HS-27A (cell line): ENCODE results near the gene TPM2.

Source experiments
- DNase-seq: peaks from one replicate; pipeline ENCODE4 v3.0.0-alpha.2; 2012; ENCODE audit warnings: low read depth, missing footprints

TPM2 gene

DNA sequence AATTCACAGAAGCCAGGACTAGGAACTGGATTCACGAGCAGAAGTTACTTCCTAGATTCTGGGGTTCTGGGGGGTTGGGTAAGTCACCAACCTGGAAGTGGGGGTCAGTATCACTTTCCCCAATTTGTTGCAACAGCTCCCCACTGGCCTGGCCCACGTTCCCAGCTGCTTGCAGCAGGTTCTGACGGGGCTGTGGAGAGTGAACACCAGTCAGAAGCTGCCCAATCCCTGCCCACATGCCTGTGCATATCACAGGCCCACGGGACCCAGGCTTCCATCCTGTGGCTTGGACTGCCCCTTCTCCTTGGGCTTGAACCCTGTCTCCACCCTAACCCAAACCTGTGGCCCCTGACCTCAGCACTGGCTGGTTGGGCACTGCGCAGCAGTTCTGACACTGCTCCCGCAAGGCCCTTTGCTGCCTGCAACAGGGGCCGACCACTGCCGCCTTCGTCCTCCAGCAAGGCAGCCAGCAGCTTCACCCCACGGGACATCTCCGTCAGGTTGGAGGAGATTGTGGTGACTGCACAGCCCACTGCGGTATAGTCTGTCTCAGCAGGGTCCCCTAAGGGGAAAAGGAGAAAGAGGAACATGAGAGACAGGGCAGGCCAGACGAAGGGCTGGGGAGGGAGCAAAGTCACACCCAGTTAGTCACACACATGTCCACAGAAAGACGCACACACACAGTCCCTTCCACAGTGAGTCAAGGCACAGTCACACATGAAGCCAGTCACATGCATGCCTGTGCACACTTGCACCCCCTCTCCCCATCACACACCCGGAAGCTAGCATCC, 29.2 kb upstream of the TPM2 start:
- DNase-seq: no peak

DNA sequence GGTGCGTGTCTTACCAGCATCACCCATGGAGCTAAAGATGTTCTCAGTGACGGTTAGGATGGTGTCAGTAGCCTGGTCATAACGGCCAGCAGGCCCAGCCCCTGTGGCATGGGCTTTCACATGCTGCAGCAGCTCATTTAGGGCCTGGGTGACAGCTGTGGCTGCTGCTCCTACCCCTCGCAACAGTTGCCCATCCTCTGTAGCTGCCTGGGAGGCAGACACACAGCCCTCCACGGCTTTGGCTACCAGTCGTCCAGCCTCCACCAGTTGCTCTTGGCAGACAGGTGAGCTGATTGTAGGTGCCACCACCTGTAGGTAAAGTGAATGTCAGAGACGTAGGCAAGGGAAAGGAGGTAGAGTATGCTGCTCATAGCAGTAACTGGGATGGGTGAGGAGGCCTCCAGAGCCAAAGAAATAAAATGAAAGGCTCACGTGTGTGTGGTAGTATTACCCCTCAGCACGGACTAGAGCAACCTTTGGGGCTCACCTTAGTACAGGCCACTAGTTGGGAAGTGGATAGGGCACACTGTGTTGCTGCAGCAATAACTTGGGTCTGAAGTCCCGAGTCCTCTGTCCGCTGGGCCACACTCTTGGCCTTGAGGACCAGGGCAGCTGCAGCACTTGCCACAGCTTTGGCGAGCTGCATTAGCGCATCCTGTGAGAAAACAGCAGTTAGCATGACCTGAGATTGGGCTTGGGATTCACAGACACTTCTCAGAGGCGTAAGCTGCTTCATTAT, 27.6 kb upstream of the TPM2 start:
- no peak for DNase-seq

DNA sequence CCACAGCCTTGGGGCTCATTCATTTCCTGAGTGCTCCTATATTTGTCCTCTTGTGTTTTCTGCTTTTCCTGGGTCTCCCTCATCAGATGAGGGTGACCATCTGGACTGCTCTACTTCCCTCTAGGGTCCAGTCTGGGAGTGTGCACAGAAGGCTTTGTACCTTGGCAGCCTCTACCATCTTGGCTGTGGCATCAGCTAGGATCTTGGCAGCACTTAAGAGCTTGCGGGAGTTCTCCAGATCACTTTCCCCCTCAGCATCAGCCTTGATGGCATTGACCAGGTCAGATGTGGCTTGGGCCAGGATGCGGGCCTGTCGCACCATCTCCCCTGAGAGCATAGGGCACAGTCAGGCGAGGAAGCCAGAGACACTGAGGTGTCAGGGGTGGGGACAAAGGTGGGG, 26.5 kb upstream of the TPM2 start:
- no peak for DNase-seq

DNA sequence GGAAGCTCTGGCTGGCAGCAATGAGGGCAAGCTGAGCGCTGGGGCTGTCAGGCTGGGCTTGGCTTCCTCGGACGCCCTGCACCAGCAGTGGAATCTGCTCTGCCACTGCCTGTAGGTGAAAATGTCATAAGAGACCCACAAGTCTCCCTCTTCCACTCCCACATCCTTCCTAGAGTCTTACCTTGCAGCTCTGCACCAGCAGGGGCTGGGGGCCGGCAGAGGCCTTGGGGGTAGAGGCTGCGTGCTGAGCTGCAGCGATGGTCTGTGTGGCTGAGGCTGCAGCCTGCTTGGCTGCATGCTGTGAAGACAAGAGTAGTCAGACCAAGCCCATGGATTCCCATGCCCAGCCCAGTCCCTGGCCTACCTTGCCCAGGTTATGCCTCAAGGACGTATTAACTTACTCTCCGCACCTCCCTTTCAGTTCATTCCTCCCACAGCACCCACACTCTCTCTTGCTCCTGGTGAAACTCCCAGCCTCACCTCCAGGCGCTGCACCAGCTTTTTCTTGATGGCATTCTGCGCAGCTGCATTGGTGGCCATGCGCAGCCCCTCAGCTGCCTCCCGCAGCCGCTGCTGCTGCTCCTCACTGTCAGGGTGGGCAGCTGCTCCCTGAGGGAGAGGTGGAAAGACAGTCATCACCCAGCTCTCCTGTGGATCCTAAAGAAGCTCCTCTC, 25.0 kb upstream of the TPM2 start:
- no peak for DNase-seq

DNA sequence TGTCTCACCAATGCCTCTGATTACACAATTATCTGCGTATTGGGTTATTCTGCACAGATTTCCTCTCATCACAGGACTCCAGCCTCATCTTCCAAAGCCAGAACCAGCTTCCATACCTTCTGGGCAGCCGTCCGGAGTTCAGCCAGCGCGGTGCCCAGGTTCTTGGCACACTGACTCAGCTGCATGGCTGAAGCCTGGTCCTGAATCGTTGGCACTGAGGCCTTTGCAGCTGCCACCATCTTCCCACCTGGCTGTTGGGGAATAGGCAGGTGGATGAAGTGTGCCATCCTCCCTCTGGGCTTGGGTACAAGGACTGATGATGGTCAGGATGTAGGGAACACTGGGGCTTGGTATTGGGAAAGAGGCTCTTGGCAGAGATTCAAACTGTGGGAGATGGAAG, 24.4 kb upstream of the TPM2 start:
- DNase-seq: no peak

DNA sequence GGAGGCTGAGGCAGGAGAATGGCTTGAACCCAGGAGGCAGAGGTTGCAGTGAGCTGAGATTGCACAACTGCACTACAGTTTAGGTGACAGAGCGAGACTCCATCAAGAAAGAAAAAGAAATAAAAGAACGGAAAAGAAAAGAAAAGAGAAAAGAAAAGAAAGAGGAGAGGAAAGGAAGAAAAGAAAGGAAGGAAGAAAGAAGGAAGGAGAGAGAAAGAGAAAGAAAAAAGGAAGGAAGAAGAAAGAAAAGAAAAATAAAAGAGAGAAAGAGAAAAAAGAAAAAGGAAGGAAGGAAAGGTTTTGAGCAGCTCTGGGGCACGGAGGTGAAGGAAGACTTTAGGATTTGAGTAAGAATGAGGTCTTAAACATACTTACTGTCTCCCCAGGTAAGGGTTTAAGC, 23.9 kb upstream of the TPM2 start:
- no peak for DNase-seq

DNA sequence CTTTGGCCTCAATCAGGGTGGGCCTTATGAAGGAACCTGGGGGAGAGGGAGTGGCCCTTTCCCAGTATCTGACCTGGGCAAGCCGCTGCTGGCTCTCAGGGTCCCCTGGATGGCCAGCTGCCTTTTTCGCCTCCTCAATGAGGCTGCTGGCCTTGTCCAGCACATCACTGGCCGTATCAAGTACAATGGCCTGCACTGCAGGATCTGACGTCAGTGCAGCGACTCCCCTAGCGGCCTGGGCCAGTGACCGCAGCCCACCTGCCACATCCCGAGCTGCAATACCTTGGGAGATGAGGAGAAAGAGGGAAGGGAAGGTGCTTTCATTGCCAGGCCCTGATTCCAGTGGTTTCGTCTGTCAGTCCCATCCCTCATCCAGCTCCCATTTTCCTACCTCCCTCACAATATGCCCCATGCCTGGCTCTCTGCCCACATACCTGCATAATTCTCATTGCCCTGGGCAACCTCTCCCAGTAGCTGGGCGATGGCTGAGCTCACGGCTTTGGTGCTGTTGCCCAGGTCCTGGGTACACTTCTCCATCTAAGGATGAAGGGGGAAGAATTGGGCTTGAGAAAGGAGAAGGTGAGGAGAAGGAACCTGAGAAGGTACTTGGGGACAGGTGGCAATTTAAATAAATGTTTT, 23.2 kb upstream of the TPM2 start:
- DNase-seq: no peak

DNA sequence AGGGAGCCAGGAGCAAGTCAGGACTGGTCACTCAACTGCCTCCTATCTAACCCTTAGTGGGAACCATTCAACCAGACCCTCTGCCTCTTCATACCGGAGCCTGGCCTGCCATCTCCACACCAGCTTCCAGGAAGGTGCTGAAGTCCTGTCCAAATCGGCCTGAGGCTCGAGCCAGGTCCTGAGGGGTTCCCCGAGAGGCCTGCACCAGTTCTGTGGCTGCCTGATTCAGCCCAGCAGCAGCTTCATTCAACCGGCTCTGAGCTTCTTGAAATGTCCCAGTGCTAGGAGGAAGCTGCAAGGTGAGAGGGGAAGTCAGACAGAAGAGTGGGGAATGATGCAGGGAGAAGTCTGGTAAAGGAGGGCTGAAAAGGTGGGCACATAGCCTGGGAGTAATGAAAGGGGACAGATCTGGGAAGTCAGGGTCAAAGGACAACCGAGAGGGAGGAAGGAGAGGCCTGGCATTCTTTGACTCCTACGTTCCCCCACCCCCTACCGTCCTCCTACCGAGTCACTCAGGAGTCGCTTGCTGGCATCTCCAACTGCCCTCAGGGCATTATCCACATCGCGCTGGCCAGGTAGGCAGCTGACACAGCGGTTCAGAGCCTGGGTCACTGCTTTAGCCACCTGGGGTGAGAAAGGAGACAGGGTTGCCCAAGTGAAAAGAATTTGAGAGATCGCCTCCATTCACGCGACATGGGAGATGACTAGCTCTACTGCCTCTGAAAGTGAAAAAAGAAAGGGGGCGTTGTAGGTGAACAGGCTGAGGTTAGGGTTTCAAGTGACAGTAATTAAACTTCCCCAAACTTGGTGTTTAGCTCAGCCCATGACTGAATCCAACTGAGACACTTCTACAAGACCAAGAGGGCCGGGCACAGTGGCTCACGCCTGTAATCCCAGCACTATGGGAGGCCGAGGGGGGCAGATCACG, 22.0 kb upstream of the TPM2 start:
- no peak for DNase-seq

DNA sequence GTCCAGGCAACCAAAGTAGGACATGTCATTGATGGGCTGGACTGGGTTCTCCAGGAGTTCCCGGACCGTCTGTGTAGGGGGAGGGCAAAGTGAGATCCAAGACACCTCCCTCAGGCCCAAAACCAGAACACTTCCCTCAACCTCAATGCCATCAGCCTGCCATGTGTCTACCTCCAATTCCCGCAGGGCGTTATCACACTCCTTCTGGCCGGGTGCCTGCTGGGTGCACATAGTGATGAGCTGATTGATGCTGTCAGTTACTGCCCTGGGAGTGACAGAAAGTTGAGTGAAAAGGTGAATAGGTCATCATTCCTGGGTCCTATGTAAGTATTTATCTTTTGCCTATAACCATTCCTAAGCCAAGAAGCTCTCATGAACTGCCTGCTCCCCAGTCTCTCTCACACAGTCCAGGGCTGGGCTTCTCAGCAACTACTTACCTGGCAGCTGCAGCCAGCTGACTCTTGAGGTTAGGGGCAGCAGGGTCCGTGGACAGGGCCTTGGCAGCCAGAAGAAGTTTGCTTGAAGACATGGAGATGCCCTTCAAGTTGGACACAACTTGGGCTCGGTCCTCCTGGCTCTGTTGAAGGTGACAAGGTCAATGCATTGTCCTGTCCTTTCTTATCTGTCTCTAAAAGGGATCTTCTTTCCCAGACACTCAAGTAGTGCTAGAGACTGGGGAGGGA, 21.2 kb upstream of the TPM2 start:
- no peak for DNase-seq

DNA sequence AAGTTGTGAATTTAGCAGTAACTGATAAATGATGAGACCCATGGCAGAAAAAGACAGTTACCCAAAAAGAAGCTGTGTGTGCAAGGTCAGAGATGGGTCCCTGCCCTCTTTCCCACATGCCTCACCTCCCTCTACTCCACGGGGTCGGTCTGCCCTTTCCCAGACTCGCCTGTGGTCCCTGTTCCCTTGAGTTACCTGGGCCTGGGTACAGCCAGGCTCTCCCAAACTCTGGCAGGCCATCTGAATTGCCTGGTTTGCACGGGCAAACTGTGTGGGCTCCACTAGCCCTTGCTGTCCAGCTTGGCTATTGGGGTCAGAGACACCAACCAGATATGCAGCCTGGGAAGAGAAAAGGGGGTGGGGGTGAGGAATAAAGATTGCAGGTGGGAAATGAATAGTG, 18.4 kb upstream of the TPM2 start:
- DNase-seq: no peak

DNA sequence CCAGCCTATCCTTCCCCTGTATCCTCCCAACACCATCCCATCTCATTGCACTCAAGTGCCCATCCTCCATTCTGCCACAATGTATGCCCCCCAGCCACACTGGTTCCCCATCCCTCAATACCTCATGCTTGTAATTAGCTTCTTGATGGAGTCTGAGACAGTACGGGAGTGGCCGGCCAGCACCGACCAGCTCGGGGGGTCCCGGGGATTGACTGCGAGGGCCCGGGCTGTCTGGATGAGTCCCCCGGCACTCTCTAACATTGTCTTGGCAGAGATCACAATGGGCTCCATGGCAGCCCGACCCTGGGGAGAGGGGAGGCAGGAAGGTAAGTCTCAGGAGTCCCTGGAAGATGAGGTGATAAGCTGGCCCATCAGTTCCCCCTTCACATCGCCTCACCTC, 17.2 kb upstream of the TPM2 start:
- DNase-seq: no peak

DNA sequence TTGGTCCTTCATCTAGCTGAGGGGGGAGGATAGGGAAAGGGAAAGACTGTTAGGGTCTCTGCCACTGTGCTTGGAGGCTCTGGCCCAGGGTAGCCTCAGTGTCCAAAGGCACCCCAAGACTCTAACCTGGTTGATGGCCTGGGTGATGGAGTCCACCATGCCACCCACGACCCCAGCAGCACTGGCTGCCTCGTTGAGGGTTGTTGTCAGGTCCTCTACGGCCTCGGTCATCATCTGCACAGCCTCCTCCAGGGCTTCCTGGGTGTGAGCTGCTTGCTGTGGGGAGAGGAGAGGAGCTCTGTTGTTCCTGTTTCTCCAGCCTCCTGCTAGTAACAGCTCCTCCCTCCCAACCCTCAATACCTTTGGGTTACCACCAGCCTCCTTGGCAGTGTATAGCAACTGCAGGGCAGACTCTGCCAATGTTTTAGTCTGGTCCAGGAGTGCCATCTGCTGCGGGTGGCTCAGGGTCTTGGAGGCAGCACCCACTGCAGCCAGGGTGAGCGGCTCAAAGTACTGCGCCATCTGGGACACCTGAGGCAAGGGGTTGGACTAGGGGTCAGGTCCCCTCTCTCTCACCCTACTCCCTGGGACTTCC, 16.2 kb upstream of the TPM2 start:
- no peak for DNase-seq

DNA sequence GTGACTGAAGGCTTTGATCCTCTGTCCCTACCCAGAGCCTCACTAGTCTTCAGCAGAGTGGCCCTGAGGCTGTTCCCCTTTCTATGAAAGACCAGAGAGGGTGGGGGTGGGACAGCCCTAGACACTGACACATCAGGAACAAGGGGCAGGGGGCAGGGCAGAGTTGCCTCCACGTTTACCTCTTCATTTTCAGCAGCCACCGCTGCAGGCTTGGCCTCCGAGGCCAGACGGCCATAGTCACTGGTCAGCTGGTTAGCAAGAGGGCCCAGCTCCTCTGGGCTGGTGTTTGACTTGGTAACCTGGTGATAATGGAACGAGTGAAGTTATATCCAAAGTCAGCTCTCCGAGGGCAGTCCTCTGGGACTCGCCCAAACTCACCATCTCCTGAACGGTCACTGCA, 15.6 kb upstream of the TPM2 start:
- no peak for DNase-seq

DNA sequence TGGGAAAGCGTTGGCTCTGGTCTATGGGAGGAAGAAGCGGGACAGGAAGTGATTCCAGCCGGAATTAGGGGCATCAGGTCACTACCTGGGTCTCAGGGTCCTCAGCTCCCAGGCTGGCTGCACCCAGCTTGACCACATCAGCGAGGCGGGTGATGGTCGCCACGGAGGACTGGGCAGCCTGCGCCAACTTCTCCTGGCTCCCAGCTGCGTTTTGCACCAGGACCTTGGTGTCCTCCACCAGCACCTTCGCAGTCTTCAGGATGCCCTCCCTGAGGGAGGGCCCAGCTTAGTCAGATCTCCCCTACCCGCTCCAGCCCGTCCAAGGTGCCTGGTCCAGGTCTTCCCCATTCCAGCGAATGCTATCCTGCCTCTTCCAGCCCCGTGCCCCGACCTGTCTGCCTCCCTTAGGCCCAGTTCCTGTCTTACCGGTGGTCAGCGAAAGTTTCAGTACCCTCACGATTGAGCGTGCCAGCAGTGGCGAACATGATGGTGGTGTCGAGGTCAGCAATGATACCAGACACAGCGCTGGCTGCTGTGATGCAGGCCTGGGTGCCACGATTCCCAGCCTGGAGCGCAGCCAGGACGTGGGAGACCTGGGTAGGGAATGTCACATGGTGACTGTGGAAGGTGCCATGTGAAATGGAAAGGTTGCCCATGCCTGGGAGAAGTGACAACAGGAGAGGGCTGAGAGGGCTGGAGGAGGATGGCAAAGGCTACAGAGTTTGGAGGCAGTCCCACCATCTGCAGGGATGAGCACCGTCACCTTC, 14.4 kb upstream of the TPM2 start:
- DNase-seq: no peak

DNA sequence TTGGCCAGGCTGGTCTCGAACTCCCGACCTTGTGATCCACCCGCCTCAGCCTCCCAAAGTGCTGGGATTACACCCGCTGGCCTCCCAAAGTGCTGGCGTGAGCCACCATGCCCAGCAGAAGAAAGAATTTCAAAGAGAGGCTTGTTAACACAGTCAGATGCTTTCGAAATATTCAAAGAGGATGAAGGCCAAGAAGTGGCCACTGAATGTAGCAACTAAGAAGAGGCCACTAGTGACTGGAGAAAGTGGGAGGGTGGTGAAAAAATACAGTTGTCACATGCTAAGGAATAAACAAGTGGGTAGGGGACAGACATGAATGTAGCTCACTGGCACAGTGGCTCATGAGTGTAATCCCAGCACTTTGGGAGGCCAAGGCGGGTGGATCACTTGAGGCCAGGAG, 13.0 kb upstream of the TPM2 start:
- no peak for DNase-seq

DNA sequence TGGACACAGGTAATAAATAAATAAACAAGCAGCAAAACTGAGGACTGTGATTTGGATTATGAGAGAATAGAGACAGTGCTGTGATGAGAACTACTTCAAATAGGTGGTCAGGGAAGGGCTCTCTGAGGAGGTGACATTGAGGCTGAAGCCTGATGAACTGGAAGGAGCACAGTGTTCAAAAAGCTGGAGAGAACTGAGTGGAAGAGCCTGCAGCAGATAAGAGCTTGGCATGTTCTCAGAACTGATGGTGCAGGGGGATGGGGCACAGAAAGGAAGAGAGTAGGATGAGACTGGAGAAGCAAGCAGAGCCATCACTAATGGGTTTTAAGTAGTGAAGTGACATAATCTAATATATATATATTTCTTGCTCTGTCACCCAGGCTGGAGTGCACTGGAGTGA, 11.2 kb upstream of the TPM2 start:
- DNase-seq: no peak

DNA sequence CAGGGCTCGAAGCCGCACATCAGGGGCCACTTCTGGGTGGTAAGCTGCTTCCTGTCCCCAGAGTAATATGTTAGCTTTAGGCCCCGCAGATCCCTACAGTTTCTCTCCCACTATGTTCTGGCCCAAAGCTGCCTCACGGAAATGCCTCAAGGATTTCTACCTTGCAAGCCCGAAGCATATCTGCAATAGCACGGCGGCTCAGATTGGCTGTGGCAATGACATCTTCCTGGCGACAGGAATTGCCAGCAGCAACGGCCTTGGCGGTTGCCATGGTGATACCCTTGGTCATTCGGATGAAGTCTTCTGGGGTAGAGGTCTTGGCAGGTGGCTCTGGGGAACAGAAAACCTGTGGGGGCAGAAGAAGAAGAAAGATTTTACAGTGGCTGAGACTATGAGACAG, 10.3 kb upstream of the TPM2 start:
- no peak for DNase-seq

DNA sequence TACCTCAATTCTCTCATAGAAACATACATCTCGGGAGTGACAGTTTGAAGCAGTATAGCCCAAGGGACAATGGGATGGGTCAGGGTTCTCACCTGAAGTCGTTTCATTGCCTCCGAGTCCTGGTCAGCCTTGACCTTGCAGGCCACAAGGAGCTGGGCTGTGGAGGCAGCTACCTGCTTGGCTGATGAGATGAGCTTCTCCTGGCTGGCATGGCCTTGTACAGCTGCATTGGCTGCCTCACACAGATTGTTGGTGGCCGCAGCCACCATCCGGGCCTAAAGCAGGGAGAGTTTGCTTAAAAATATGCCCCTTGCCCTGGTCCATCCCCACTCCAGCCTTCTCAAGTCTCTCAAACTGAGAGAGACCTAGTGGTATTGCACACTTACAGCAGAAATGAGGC, 8.5 kb upstream of the TPM2 start:
- DNase-seq: no peak

DNA sequence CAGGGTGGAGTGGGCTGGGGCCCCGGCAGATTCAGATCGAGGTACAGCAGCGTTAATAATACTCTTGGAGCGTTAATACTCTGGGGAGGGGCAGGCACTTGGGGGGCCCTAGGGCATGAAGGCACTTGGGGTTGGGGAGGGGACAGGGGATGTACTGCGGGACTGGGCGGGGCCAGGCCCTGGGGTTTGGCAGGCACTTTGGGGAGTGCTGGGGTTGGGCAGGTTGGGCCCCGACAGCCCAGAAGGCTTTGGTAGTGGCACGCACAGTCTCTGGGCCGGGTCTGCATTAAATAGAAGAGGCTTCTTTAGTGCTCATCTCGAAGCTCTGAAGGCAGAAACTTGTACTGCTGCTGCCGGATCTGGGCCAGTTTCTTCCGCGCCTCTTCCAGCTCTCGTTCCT, 7.8 kb upstream of the TPM2 start:
- DNase-seq: no peak
